OCI-LY3 (cell line): Measurements from ENCODE around the gene FANCD2.
"Not testable (repeated sequence)": the region's sequence is repeated elsewhere in the genome, so short reads cannot be mapped to it uniquely, and the experiment has no call there.

Source experiments
- H2AFZ ChIP-seq: fragments of 200-600, 300-600 bp; shearing (Covaris generic); 2 replicates; pipeline ENCODE4 v1.6.0; 2014; ENCODE audit warnings: antibody characterized with exemption, low read depth, low read length
- H3K27ac ChIP-seq: fragments of 200-600, 300-600 bp; sonication (generic); 2 replicates; pipeline ENCODE4 v1.5.1; 2014; ENCODE audit warnings: mild to moderate bottlenecking, low read length, moderate library complexity, mixed read lengths
- H3K27me3 ChIP-seq: fragments of 200-600, 300-600 bp; sonication (generic); 2 replicates; pipeline ENCODE4 v1.6.1; 2014; ENCODE audit warnings: low read depth, low read length, mixed read lengths
- H3K36me3 ChIP-seq: fragments of 200-600, 300-600 bp; sonication (generic); replicated peaks from 2 replicates; pipeline ENCODE3; 2014; ENCODE audit warnings: low read depth, low read length, mixed read lengths
- H3K4me1 ChIP-seq: fragments of 300-600, 200-600 bp; sonication (generic); 2 replicates; pipeline ENCODE4 v1.6.1; 2014; ENCODE audit warnings: low read length, mixed read lengths
- H3K4me2 ChIP-seq: fragments of 200-600, 300-600 bp; sonication (generic); 2 replicates; pipeline ENCODE4 v1.6.1; 2014; ENCODE audit warnings: low read length, mixed read lengths
- H3K4me3 ChIP-seq: fragments of 300-600, 200-600 bp; sonication (generic); 2 replicates; pipeline ENCODE4 v1.5.1; 2014; ENCODE audit warnings: antibody characterized with exemption, mild to moderate bottlenecking, low read length, moderate library complexity
- H3K79me2 ChIP-seq: fragments of 300-600, 200-600 bp; shearing (Covaris generic); 2 replicates; pipeline ENCODE4 v1.6.1; 2014; ENCODE audit warnings: mild to moderate bottlenecking, low read length, mixed read lengths
- H3K9ac ChIP-seq: fragments of 300-600, 200-600 bp; shearing (Covaris generic); 2 replicates; pipeline ENCODE4 v1.6.0; 2014; ENCODE audit warnings: mild to moderate bottlenecking, low read length, moderate library complexity
- H3K9me3 ChIP-seq: fragments of 200-600, 300-600 bp; shearing (Covaris generic); 2 replicates; pipeline ENCODE4 v1.6.1; 2014; ENCODE audit warnings: low read length, mixed read lengths; ENCODE audit not compliant: insufficient read depth
- H4K20me1 ChIP-seq: fragments of 200-600, 300-600 bp; sonication (generic); 2 replicates; pipeline ENCODE4 v1.6.1; 2016; ENCODE audit warnings: low read length, mixed read lengths; ENCODE audit not compliant: insufficient read depth
- CTCF ChIP-seq: fragments of 200-600, 300-600 bp; sonication (generic); IDR thresholded peaks from 2 replicates; pipeline ENCODE4 v1.5.1; 2014; ENCODE audit warnings: antibody characterized with exemption, low read length, low read depth
- EZH2phosphoT487 ChIP-seq: fragments of 200-600 bp; shearing (Covaris generic); IDR thresholded peaks from 2 replicates; pipeline ENCODE4 v1.6.1; 2018; ENCODE audit warnings: antibody characterized with exemption, mixed run types, low read depth

FANCD2 gene

GRCh38 chr3:10041034-10041433 is 14.8 kb downstream of the FANCD2 start:
- H3K9me3 ChIP-seq, result no peaks in the 10 kb centered on the region
- H4K20me1 ChIP-seq, result no peaks in the 10 kb centered on the region
- H2AFZ ChIP-seq, result no peak overlapping the region
- 0 out of 2 replicates have a peak, but pooled peaks cover 3% of the 10 kb centered on the region for H3K79me2 ChIP-seq
- no peak overlapping the region for H3K4me3 ChIP-seq
- H3K27ac ChIP-seq, result no peak overlapping the region
- H3K9ac ChIP-seq, result no peak overlapping the region
- no peaks in the 10 kb centered on the region for H3K4me1 ChIP-seq
- TF ChIP-seq EZH2phosphoT487 (no peak), CTCF (no peak)
- H3K36me3 ChIP-seq, result peaks cover 47% of the 10 kb centered on the region
- no peak overlapping the region for H3K4me2 ChIP-seq
- no peaks in the 10 kb centered on the region for H3K27me3 ChIP-seq

- H3K27me3 ChIP-seq, result no peaks in the 10 kb centered on the region
- TF ChIP-seq CTCF (no peak), EZH2phosphoT487 (no peak)
Measured at GRCh38 chr3:10047876-10048275, 21.6 kb downstream of the FANCD2 start.

GRCh38 chr3:10053054-10053453 is 26.8 kb downstream of the FANCD2 start:
- H3K4me2 ChIP-seq, H3K27me3 ChIP-seq, H3K9ac ChIP-seq, H2AFZ ChIP-seq, H3K4me3 ChIP-seq, H3K79me2 ChIP-seq, H3K4me1 ChIP-seq, H3K36me3 ChIP-seq, H3K9me3 ChIP-seq, H3K27ac ChIP-seq, H4K20me1 ChIP-seq: not testable (repeated sequence)

More at GRCh38 chr3:10047876-10048275, 21.6 kb downstream of the FANCD2 start:
- H3K4me1 ChIP-seq, result no peaks in the 10 kb centered on the region
- H3K36me3 ChIP-seq, result peaks cover 15% of the 10 kb centered on the region
- no peak overlapping the region for H2AFZ ChIP-seq
- H3K4me3 ChIP-seq, result no peak overlapping the region
- no peaks in the 10 kb centered on the region for H3K9me3 ChIP-seq
- H3K4me2 ChIP-seq, result no peak overlapping the region
- H3K27ac ChIP-seq, result no peak overlapping the region
- 0 out of 2 replicates have a peak, but pooled peaks cover 3% of the 10 kb centered on the region for H3K79me2 ChIP-seq
- H3K9ac ChIP-seq, result no peak overlapping the region
- no peaks in the 10 kb centered on the region for H4K20me1 ChIP-seq

- Histone ChIP-seq H3K27me3 (no peaks in the 10 kb centered on the region), H3K36me3 (peaks cover under 1% of the 10 kb centered on the region), H3K4me2 (no peak overlapping the region), H3K4me3 (no peak overlapping the region), H3K79me2 (no peaks in the 10 kb centered on the region), H4K20me1 (no peaks in the 10 kb centered on the region), H2AFZ (no peak overlapping the region), H3K9me3 (no peaks in the 10 kb centered on the region), H3K4me1 (no peaks in the 10 kb centered on the region), H3K27ac (no peak overlapping the region), H3K9ac (no peak overlapping the region)
- TF ChIP-seq EZH2phosphoT487 (no peak), CTCF (no peak)
Measured at GRCh38 chr3:10055097-10055496, 28.9 kb downstream of the FANCD2 start.

GRCh38 chr3:10070077-10070476 is 43.8 kb downstream of the FANCD2 start:
- H3K9me3 ChIP-seq, H3K9ac ChIP-seq, H3K27ac ChIP-seq, H3K27me3 ChIP-seq, H3K4me1 ChIP-seq, H4K20me1 ChIP-seq, H3K4me2 ChIP-seq, H3K4me3 ChIP-seq, H2AFZ ChIP-seq, H3K79me2 ChIP-seq: not testable (repeated sequence)
- peaks cover 25% of the 10 kb centered on the region for H3K36me3 ChIP-seq
